Measurements from ENCODE around the gene HDHD5. TPM values are rescaled to one million over a fixed set of nuclear protein-coding genes. Genes with fewer than 3 reads are reported as not detected.

Gene HDHD5
- polyA plus RNA-seq, 1 donor from 2014 or later: 91.3 TPM

GRCh38 chr22:17161991-17162390 lies 2.9 kb upstream of the HDHD5 start:
- Histone ChIP-seq H3F3A (ENCODE audit: insufficient read depth, low read length, poor library complexity, severe bottlenecking) (no peaks in the 10 kb centered on the region), H3K4me2 (ENCODE audit: low read length) (no peak overlapping the region), H4K20me1 (ENCODE audit: insufficient read depth) (no peaks in the 10 kb centered on the region), H3K4me3 (ENCODE audit: low read length) (no peak overlapping the region), H2AFZ (ENCODE audit: low read depth, low read length) (no peak overlapping the region), H3K79me2 (replicated peaks; ENCODE audit: insufficient read depth, low read length) (peaks cover 5% of the 10 kb centered on the region), H3K9me3 (ENCODE audit: low read length) (no peaks in the 10 kb centered on the region), H3K27ac (ENCODE audit: low read length) (no peak overlapping the region), H3K36me3 (ENCODE audit: insufficient read depth, low read length) (no peaks in the 10 kb centered on the region), H3K27me3 (ENCODE audit: insufficient read depth, low read depth, low read length) (no peaks in the 10 kb centered on the region), H3K9ac (ENCODE audit: low read length) (no peak overlapping the region), H3K9me2 (ENCODE audit: insufficient read depth, low read length) (no peaks in the 10 kb centered on the region)
- no peak for TF ChIP-seq SMC3 (conservative IDR thresholded peaks at IDR 0.05; ENCODE audit: poor library complexity)
- no peak for TF ChIP-seq RAD21 (conservative IDR thresholded peaks at IDR 0.05)
- no peak for TF ChIP-seq POLR2AphosphoS5 (IDR thresholded peaks at IDR 0.05)
- no peak for TF ChIP-seq REST (IDR thresholded peaks at IDR 0.05; ENCODE audit: borderline replicate concordance)
- no peak for TF ChIP-seq CTCF (IDR thresholded peaks at IDR 0.05; ENCODE audit: poor library complexity, severe bottlenecking)
- no peak for TF ChIP-seq EZH2 (IDR thresholded peaks at IDR 0.05; ENCODE audit: borderline replicate concordance, insufficient read depth, low read length, poor library complexity, severe bottlenecking)
- TF ChIP-seq MXI1 (conservative IDR thresholded peaks at IDR 0.05; ENCODE audit: poor library complexity, severe bottlenecking): no peak
- no peak for TF ChIP-seq EP300 (conservative IDR thresholded peaks at IDR 0.05; ENCODE audit: poor library complexity, severe bottlenecking)
- no peak for TF ChIP-seq TAF1 (IDR thresholded peaks at IDR 0.05; ENCODE audit: low read depth)

GRCh38 chr22:17159504-17159951 lies 451 bp upstream of the HDHD5 start:
- Histone ChIP-seq H3K27ac (ENCODE audit: low read length) (peak overlapping the region; percentile 70), H3K9me2 (ENCODE audit: insufficient read depth, low read length) (no peaks in the 10 kb centered on the region), H3K9ac (ENCODE audit: low read length) (peak overlapping the region; percentile 78), H3K27me3 (ENCODE audit: insufficient read depth, low read depth, low read length) (no peaks in the 10 kb centered on the region), H3K4me3 (ENCODE audit: low read length) (peak overlapping the region; percentile 95), H3K36me3 (ENCODE audit: insufficient read depth, low read length) (no peaks in the 10 kb centered on the region), H3K9me3 (ENCODE audit: low read length) (no peaks in the 10 kb centered on the region), H3K79me2 (replicated peaks; ENCODE audit: insufficient read depth, low read length) (peaks cover 13% of the 10 kb centered on the region), H2AFZ (ENCODE audit: low read depth, low read length) (peak overlapping the region; percentile 99), H3K4me2 (ENCODE audit: low read length) (peak overlapping the region; percentile 73), H3F3A (ENCODE audit: insufficient read depth, low read length, poor library complexity, severe bottlenecking) (no peaks in the 10 kb centered on the region), H4K20me1 (ENCODE audit: insufficient read depth) (no peaks in the 10 kb centered on the region)
- TF ChIP-seq POLR2AphosphoS5 (IDR thresholded peaks at IDR 0.05) (no peak), RAD21 (conservative IDR thresholded peaks at IDR 0.05) (no peak), EZH2 (IDR thresholded peaks at IDR 0.05; ENCODE audit: borderline replicate concordance, insufficient read depth, low read length, poor library complexity, severe bottlenecking) (no peak), TAF1 (IDR thresholded peaks at IDR 0.05; ENCODE audit: low read depth) (no peak), MXI1 (conservative IDR thresholded peaks at IDR 0.05; ENCODE audit: poor library complexity, severe bottlenecking) (no peak), SMC3 (conservative IDR thresholded peaks at IDR 0.05; ENCODE audit: poor library complexity) (no peak), CTCF (IDR thresholded peaks at IDR 0.05; ENCODE audit: poor library complexity, severe bottlenecking) (no peak), EP300 (conservative IDR thresholded peaks at IDR 0.05; ENCODE audit: poor library complexity, severe bottlenecking) (no peak), REST (IDR thresholded peaks at IDR 0.05; ENCODE audit: borderline replicate concordance) (no peak)

All from neural cell (in vitro differentiated cells).